ENCODE measurements around the gene HS3ST4.
"Not testable (repeated sequence)": the region's sequence is repeated elsewhere in the genome, so short reads cannot be mapped to it uniquely, and the experiment has no call there.

The HS3ST4 gene

DNA sequence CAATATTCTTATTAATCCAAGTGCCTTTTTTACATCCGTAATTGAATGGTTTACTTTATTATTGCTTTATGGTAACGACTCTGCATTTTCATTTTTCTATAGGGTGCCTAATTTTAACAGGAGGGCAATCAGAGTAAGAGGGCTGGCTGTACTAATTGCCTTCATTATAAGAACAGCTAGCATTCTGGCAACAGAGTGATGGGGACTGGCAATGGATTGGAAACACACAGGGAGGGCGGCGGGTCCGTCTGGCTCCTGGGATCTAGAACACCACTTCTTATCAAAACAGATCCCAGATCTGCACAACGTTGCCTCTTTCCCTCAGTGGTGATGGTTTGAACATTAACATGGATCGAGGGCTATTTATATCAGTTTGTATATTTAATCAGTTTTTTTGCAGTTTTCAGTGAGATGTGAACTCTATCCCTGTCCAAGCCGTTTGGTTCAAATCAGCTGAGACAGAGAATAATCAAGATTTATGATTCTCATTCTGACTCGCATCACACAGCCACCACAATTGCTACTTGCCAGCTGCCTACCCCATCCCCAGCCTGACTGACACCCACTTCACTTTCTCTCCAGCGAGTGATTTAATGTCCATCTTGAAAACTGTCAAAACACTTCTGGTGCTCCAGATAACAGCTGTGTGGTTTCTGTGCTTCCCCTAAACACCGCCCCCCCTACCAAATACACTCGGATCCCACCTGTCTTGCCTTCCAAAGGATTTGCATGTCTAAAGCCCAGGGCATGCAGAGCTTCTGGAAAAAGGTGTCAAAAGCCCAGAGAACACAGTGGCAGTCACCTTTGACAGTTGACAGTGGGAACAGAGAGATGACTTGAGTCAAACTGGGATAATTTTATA lies 327.9 kb downstream of the HS3ST4 start:
- Histone ChIP-seq H3K27me3 (ENCODE audit: insufficient read depth, low read depth) (no peaks in the 10 kb centered on the region), H3K4me1 (ENCODE audit: low read depth, poor library complexity, severe bottlenecking) (no peaks in the 10 kb centered on the region), H2AFZ (ENCODE audit: low read depth) (no peak overlapping the region), H3K79me2 (ENCODE audit: insufficient read depth, low read depth) (no peaks in the 10 kb centered on the region), H3K4me3 (IDR thresholded peaks at IDR 0.05; ENCODE audit: insufficient read depth, low read depth, low read length) (no peak overlapping the region), H3K36me3 (ENCODE audit: insufficient read depth) (no peaks in the 10 kb centered on the region), H3K4me2 (no peak overlapping the region), H3K27ac (no peak overlapping the region), H3K9ac (no peak overlapping the region), H4K20me1 (ENCODE audit: insufficient read depth) (no peaks in the 10 kb centered on the region)
- TF ChIP-seq, protein P1, sequence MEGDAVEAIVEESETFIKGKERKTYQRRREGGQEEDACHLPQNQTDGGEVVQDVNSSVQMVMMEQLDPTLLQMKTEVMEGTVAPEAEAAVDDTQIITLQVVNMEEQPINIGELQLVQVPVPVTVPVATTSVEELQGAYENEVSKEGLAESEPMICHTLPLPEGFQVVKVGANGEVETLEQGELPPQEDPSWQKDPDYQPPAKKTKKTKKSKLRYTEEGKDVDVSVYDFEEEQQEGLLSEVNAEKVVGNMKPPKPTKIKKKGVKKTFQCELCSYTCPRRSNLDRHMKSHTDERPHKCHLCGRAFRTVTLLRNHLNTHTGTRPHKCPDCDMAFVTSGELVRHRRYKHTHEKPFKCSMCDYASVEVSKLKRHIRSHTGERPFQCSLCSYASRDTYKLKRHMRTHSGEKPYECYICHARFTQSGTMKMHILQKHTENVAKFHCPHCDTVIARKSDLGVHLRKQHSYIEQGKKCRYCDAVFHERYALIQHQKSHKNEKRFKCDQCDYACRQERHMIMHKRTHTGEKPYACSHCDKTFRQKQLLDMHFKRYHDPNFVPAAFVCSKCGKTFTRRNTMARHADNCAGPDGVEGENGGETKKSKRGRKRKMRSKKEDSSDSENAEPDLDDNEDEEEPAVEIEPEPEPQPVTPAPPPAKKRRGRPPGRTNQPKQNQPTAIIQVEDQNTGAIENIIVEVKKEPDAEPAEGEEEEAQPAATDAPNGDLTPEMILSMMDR (conservative IDR thresholded peaks at IDR 0.05; ENCODE audit: low read depth, low read length) = no peak

DNA sequence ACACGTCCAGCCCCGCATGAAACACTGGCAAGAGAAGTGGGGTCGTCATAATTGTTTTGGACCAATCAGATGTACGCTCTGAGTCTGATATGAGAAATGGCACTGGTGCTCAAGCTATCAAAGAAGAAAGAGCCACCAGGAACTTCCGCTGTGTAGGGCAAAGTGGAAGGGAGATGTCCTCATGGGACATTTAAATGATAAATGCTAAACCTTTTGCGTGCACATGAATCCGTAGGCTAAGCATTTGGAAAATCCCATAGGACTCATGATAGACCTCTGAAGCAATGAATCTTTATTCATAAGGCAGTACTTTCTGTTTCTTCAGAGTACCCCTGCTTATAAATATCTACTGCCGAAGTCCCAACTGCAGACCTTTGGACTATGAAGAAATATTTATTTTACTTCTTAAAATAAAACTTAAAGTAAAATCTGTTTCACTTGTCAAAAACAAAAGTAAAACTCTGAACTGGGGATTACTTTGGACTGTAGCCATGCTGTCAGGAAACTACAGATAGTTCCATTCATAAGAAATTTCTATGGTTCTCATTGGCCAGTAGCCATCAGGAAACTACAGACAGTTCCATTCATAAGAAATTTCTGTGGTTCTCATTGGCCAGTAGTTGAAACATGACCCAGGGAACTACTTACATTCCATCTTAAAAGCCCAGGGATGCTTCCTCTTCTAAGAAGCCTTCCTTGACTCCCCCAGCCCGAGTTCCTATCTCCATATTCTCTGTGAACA lies 335.1 kb downstream of the HS3ST4 start:
- Histone ChIP-seq H3K36me3 (ENCODE audit: insufficient read depth) (no peaks in the 10 kb centered on the region), H3K9ac (no peak overlapping the region), H3K4me2 (no peak overlapping the region), H3K27ac (no peak overlapping the region), H3K4me3 (IDR thresholded peaks at IDR 0.05; ENCODE audit: insufficient read depth, low read depth, low read length) (no peak overlapping the region), H3K27me3 (ENCODE audit: insufficient read depth, low read depth) (no peaks in the 10 kb centered on the region), H4K20me1 (ENCODE audit: insufficient read depth) (no peaks in the 10 kb centered on the region), H3K79me2 (ENCODE audit: insufficient read depth, low read depth) (no peaks in the 10 kb centered on the region), H2AFZ (ENCODE audit: low read depth) (no peak overlapping the region), H3K4me1 (ENCODE audit: low read depth, poor library complexity, severe bottlenecking) (no peaks in the 10 kb centered on the region)
- TF ChIP-seq, protein P1 (conservative IDR thresholded peaks at IDR 0.05; ENCODE audit: low read depth, low read length) = no peak

DNA sequence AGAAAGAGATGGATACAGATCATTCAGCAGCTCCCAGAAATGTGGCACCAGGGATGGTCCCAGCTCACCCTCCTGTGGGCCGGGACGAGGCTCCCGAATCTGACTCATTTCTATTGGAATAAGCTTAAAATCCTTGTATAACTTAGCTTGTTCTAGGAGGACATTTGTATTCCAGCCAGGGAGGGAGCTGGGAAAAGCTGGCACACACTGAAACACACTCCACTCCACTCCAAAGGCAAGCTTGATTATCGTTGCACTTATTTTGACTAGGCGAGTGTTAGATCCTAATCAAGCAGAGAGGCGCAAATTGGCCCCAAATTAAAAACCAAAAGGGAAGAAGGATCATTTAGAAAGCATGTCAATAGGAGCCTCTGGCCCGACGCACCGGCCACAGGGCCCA lies 339.5 kb downstream of the HS3ST4 start:
- Histone ChIP-seq H4K20me1 (ENCODE audit: insufficient read depth) (no peaks in the 10 kb centered on the region), H2AFZ (ENCODE audit: low read depth) (no peak overlapping the region)

DNA sequence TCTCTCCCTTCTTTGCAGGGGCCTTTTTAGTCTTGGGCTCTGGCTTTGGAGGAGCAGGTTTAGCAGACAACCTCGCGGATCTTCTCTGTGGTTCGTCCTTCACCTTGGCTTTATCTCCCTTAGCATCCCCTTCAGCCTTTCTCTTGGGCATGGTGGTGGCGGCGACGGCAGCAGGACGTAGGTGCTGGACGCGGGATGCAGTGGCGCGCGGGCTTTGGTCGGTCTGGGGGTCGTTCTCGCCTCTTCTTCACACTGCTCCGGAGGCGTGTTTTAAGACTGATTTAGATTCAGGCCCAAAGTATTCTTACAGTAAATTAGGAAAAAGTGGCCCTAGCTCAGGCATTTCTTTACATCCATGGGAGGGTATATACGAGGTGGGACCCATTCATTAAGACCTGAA lies 340.9 kb downstream of the HS3ST4 start:
- not testable (repeated sequence) for H3K27ac ChIP-seq; H3K79me2 ChIP-seq (ENCODE audit: insufficient read depth, low read depth); H3K4me1 ChIP-seq (ENCODE audit: low read depth, poor library complexity, severe bottlenecking); H3K27me3 ChIP-seq (ENCODE audit: insufficient read depth, low read depth); H4K20me1 ChIP-seq (ENCODE audit: insufficient read depth); H3K4me2 ChIP-seq; H3K4me3 ChIP-seq (IDR thresholded peaks at IDR 0.05; ENCODE audit: insufficient read depth, low read depth, low read length); H2AFZ ChIP-seq (ENCODE audit: low read depth); H3K36me3 ChIP-seq (ENCODE audit: insufficient read depth); H3K9ac ChIP-seq

More for the DNA sequence above, 339.5 kb downstream of the HS3ST4 start:
- Histone ChIP-seq H3K4me2 (no peak overlapping the region), H3K36me3 (ENCODE audit: insufficient read depth) (no peaks in the 10 kb centered on the region), H3K27ac (no peak overlapping the region), H3K27me3 (ENCODE audit: insufficient read depth, low read depth) (no peaks in the 10 kb centered on the region), H3K9ac (no peak overlapping the region), H3K79me2 (ENCODE audit: insufficient read depth, low read depth) (no peaks in the 10 kb centered on the region), H3K4me1 (ENCODE audit: low read depth, poor library complexity, severe bottlenecking) (no peaks in the 10 kb centered on the region), H3K4me3 (IDR thresholded peaks at IDR 0.05; ENCODE audit: insufficient read depth, low read depth, low read length) (no peak overlapping the region)
- TF ChIP-seq, protein P1 (conservative IDR thresholded peaks at IDR 0.05; ENCODE audit: low read depth, low read length) = no peak
